DOHH2 (cell line): Measurements from ENCODE around the gene B3GNT9.

Experiments used
- H3F3A ChIP-seq: fragments of 200-600 bp; sonication (generic), shearing (Covaris generic); 2 replicates; pipeline ENCODE4 v1.6.0; 2016; ENCODE audit warnings: antibody characterized with exemption, mild to moderate bottlenecking; ENCODE audit not compliant: control insufficient read depth, insufficient read depth
- H3K27ac ChIP-seq: fragments of 200-600 bp; sonication (generic); 2 replicates; pipeline ENCODE4 v1.5.1; 2014; ENCODE audit warnings: low read depth, mild to moderate bottlenecking, low read length, moderate library complexity
- H3K27me3 ChIP-seq: fragments of 200-600 bp; sonication (generic); 2 replicates; pipeline ENCODE4 v1.6.1; 2014; ENCODE audit warnings: mild to moderate bottlenecking, low read length, mixed read lengths; ENCODE audit not compliant: control insufficient read depth
- H3K36me3 ChIP-seq: fragments of 200-600 bp; sonication (generic); 2 replicates; pipeline ENCODE4 v1.6.1; 2014; ENCODE audit warnings: mild to moderate bottlenecking, low read length, moderate library complexity, mixed read lengths; ENCODE audit not compliant: control insufficient read depth
- H3K4me1 ChIP-seq: fragments of 200-600 bp; sonication (generic); 2 replicates; pipeline ENCODE4 v1.6.1; 2014; ENCODE audit warnings: mild to moderate bottlenecking, low read length, mixed read lengths; ENCODE audit not compliant: control insufficient read depth
- H3K4me2 ChIP-seq: fragments of 200-600 bp; sonication (generic); 2 replicates; pipeline ENCODE4 v1.6.0; 2014; ENCODE audit warnings: mild to moderate bottlenecking, low read length, moderate library complexity
- H3K4me3 ChIP-seq: fragments of 200-600 bp; sonication (generic); 2 replicates; pipeline ENCODE4 v1.5.1; 2014; ENCODE audit warnings: mild to moderate bottlenecking, low read length, mixed read lengths
- H3K79me2 ChIP-seq: fragments of 200-600 bp; sonication (generic); 2 replicates; pipeline ENCODE4 v1.6.1; 2014; ENCODE audit warnings: mild to moderate bottlenecking, low read length, mixed read lengths; ENCODE audit not compliant: control insufficient read depth
- H3K9me2 ChIP-seq: fragments of 200-600 bp; sonication (generic); replicated peaks from 2 replicates; pipeline ENCODE4 v1.6.1; 2014; ENCODE audit warnings: mild to moderate bottlenecking, low read length, mixed read lengths; ENCODE audit not compliant: control insufficient read depth
- H3K9me3 ChIP-seq: fragments of 200-600 bp; sonication (generic); 2 replicates; pipeline ENCODE4 v1.6.1; 2014; ENCODE audit warnings: antibody characterized with exemption, low read length, mixed read lengths; ENCODE audit not compliant: control insufficient read depth, insufficient read depth
- H4K20me1 ChIP-seq: fragments of 200-600 bp; sonication (generic); 2 replicates; pipeline ENCODE4 v1.6.0; 2014; ENCODE audit warnings: low read depth, mild to moderate bottlenecking, antibody characterized with exemption, low read length, moderate library complexity; ENCODE audit not compliant: control insufficient read depth, insufficient read depth
- EZH2phosphoT487 ChIP-seq: fragments of 200-600 bp; sonication (generic); IDR thresholded peaks from 2 replicates; pipeline ENCODE4 v1.6.1; 2017; ENCODE audit warnings: borderline replicate concordance, mild to moderate bottlenecking, antibody characterized with exemption, low read length, moderate library complexity, mixed read lengths
- TF ChIP-seq, protein P1 (sequence below): fragments of 200-600 bp; sonication (generic); IDR thresholded peaks from one replicate; pipeline ENCODE4 v1.5.1; 2014; ENCODE audit warnings: antibody characterized with exemption, mild to moderate bottlenecking, low read depth, low read length; ENCODE audit not compliant: poor library complexity, severe bottlenecking

Gene B3GNT9

DNA sequence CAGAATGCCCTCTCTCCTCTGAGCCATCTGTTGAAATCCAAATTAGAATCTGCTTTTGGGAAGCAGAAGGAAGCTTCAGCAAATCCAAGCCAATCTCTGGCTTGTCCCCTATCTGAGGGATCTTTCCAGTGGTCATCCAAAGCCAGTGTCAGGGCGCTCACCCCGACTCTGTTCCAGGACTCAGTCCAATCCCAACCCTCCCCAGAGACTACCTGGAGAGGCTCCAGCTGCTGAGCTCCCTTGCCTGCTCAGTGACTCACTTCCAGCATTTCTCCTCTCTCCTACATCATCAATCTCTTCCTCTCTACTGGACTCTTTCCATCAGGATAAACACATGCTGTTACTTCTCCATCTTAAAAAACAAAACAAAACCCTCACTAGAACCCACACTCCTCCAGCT, 30.5 kb upstream of the B3GNT9 start:
- peaks cover 37% of the 10 kb centered on the region for H3K27me3 ChIP-seq
- peaks cover 39% of the 10 kb centered on the region for H3K4me1 ChIP-seq
- H3F3A ChIP-seq = no peaks in the 10 kb centered on the region
- no peak for TF ChIP-seq EZH2phosphoT487
- TF ChIP-seq, protein P1, sequence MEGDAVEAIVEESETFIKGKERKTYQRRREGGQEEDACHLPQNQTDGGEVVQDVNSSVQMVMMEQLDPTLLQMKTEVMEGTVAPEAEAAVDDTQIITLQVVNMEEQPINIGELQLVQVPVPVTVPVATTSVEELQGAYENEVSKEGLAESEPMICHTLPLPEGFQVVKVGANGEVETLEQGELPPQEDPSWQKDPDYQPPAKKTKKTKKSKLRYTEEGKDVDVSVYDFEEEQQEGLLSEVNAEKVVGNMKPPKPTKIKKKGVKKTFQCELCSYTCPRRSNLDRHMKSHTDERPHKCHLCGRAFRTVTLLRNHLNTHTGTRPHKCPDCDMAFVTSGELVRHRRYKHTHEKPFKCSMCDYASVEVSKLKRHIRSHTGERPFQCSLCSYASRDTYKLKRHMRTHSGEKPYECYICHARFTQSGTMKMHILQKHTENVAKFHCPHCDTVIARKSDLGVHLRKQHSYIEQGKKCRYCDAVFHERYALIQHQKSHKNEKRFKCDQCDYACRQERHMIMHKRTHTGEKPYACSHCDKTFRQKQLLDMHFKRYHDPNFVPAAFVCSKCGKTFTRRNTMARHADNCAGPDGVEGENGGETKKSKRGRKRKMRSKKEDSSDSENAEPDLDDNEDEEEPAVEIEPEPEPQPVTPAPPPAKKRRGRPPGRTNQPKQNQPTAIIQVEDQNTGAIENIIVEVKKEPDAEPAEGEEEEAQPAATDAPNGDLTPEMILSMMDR = no peak
- no peak overlapping the region for H3K4me2 ChIP-seq
- no peaks in the 10 kb centered on the region for H3K9me3 ChIP-seq
- peaks cover 7% of the 10 kb centered on the region; the same call in 1 of the 2 replicates for H4K20me1 ChIP-seq
- H3K79me2 ChIP-seq = 0 out of 2 replicates have a peak, but pooled peaks cover 8% of the 10 kb centered on the region
- no peaks in the 10 kb centered on the region for H3K9me2 ChIP-seq
- H3K4me3 ChIP-seq = no peak overlapping the region
- no peak overlapping the region for H3K27ac ChIP-seq
- no peaks in the 10 kb centered on the region for H3K36me3 ChIP-seq

DNA sequence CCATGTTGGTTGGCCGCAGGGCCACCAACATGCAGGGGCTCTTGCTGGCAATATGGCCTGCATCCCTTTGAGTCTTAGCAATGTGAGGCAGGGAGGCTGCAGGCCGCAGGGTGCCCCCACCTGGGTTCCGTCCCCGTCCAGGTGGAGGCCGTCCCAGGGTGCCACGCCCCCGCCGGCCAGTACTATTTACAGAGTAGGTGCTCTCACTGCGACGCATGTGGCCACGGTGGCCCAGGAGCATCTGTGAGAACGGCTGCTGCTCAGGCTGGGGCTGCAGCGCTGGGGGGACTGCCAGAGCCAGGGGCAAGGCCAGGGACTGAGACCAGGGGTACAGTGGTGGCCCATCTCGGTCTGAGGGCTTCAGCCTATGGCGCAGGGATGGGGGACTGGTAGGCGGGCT, 29.4 kb upstream of the B3GNT9 start:
- Histone ChIP-seq H3K4me2 (no peak overlapping the region), H3K79me2 (0 out of 2 replicates have a peak, but pooled peaks cover 8% of the 10 kb centered on the region), H3K9me3 (no peaks in the 10 kb centered on the region), H3F3A (no peaks in the 10 kb centered on the region; the same call in 1 of the 2 replicates), H3K36me3 (no peaks in the 10 kb centered on the region), H4K20me1 (peaks cover 7% of the 10 kb centered on the region; the same call in 1 of the 2 replicates), H3K9me2 (no peaks in the 10 kb centered on the region), H3K4me1 (peaks cover 33% of the 10 kb centered on the region), H3K4me3 (no peak overlapping the region), H3K27me3 (peaks cover 30% of the 10 kb centered on the region), H3K27ac (no peak overlapping the region)
- TF ChIP-seq EZH2phosphoT487 = no peak
- TF ChIP-seq, protein P1 = no peak

DNA sequence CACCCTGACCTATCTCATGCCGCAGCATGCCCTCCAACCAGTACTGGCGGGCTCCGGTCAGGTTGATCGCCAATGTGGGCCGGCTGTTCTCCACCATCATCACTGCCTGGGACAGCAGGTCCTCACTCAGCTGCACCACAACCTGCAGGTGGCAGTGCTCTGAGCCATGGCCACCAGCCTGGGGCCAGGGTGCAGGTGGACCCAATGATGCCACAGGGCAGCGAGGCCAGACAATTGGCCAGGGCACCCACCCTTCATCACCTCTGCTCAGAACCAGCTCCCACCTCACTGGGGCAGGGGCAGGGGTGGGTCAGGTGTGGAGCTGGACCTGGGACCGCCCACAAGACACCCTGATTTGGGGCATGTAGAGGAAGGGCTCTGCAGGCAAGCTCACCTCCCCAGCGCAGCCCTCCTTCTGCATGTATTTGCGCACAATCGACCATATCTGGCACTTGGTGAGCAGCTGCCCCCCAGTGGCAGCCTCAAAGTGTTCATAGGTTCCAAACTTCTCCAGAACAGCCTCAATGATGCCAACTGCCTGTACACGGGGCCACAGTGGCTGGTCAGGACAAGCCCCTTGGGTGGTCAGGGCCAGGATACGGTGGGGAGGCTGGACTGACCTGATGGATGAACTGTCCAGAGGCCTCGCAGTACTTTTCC, 28.8 kb upstream of the B3GNT9 start:
- Histone ChIP-seq H3K9me2 (no peaks in the 10 kb centered on the region), H3K9me3 (no peaks in the 10 kb centered on the region), H3K79me2 (0 out of 2 replicates have a peak, but pooled peaks cover 8% of the 10 kb centered on the region), H3K4me1 (peaks cover 29% of the 10 kb centered on the region), H4K20me1 (peaks cover 7% of the 10 kb centered on the region; the same call in 1 of the 2 replicates), H3K36me3 (no peaks in the 10 kb centered on the region), H3K4me2 (no peak overlapping the region), H3F3A (no peaks in the 10 kb centered on the region; the same call in 1 of the 2 replicates), H3K27me3 (peaks cover 30% of the 10 kb centered on the region), H3K4me3 (no peak overlapping the region), H3K27ac (no peak overlapping the region)
- TF ChIP-seq, protein P1 = no peak
- no peak for TF ChIP-seq EZH2phosphoT487
